Liver (tissue), 9 donors: ENCODE results near the gene IL17RD. TPM values are rescaled to one million over a fixed set of nuclear protein-coding genes. Genes with fewer than 3 reads are reported as not detected.

Source experiments
- DNase-seq: peaks from one replicate; pipeline ENCODE4 v3.0.0-alpha.2; 2017; ENCODE audit warnings: low spot score
- H3K27ac ChIP-seq, 2 donors: one replicate each; pipeline ENCODE4 v1.7.0; 2013; ENCODE audit warnings: inconsistent platforms in 2 of 2, low read length in 2 of 2, control low read depth in 1 of 2, low read depth in 1 of 2, mild to moderate bottlenecking in 1 of 2
- H3K27me3 ChIP-seq, 4 donors: one replicate each; pipeline versions ENCODE4 v1.6.1 to v1.7.0; 2013; ENCODE audit warnings: low read length in 3 of 4, inconsistent platforms in 1 of 4, mild to moderate bottlenecking in 1 of 4, moderate library complexity in 1 of 4; ENCODE audit not compliant: control insufficient read depth in 4 of 4, insufficient read depth in 4 of 4
- H3K36me3 ChIP-seq, 4 donors: one replicate each; pipeline versions ENCODE4 v1.6.1 to v1.7.0; 2013; ENCODE audit warnings: low read length in 3 of 4, mild to moderate bottlenecking in 3 of 4, low read depth in 1 of 4, moderate library complexity in 1 of 4; ENCODE audit not compliant: control insufficient read depth in 4 of 4, insufficient read depth in 3 of 4
- H3K4me1 ChIP-seq, 4 donors: one replicate each; pipeline versions ENCODE4 v1.6.1 to v1.7.0; 2013; ENCODE audit warnings: low read length in 3 of 4, mild to moderate bottlenecking in 3 of 4, moderate library complexity in 1 of 4; ENCODE audit not compliant: control insufficient read depth in 4 of 4, insufficient read depth in 4 of 4
- H3K4me3 ChIP-seq, 3 donors: one replicate each; pipeline versions ENCODE4 v1.6.1 to v1.7.0; 2013; ENCODE audit warnings: low read length in 3 of 3, control low read depth in 1 of 3, low read depth in 1 of 3, mild to moderate bottlenecking in 1 of 3
- H3K9ac ChIP-seq, 2 donors: one replicate each; pipeline ENCODE4 v1.7.0; 2013; ENCODE audit warnings: low read length in 2 of 2, mild to moderate bottlenecking in 2 of 2, moderate library complexity in 2 of 2, control low read depth in 1 of 2, low read depth in 1 of 2
- H3K9me3 ChIP-seq, 4 donors: one replicate each; pipeline versions ENCODE4 v1.6.1 to v1.7.0; 2013; ENCODE audit warnings: low read length in 3 of 4; ENCODE audit not compliant: control insufficient read depth in 4 of 4
- ATF3 ChIP-seq: IDR thresholded peaks from 2 replicates; pipeline ENCODE4 v1.6.1; 2016; ENCODE audit warnings: antibody characterized with exemption
- CTCF ChIP-seq: fragments of 150-350 bp; IDR thresholded peaks from 2 replicates; pipeline ENCODE4 v1.5.1; 2017; ENCODE audit warnings: improper control_type of control experiment, low read depth, low read length; ENCODE audit not compliant: missing input control
- EGR1 ChIP-seq, 2 donors: IDR thresholded peaks; 2 replicates each; pipeline ENCODE4 v1.6.1; 2016 to 2018; ENCODE audit warnings: antibody characterized with exemption in 2 of 2, low read depth in 2 of 2
- FOXA1 ChIP-seq: IDR thresholded peaks from 2 replicates; pipeline ENCODE4 v1.6.1; 2016; ENCODE audit warnings: antibody characterized with exemption
- FOXA2 ChIP-seq: IDR thresholded peaks from 2 replicates; pipeline ENCODE4 v1.6.1; 2016; ENCODE audit warnings: antibody characterized with exemption
- GABPA ChIP-seq, 2 donors: IDR thresholded peaks in 1 of 2; conservative IDR thresholded peaks in 1 of 2; 2 replicates each; pipeline ENCODE4 v1.6.1; 2016; ENCODE audit warnings: antibody characterized with exemption in 2 of 2, mild to moderate bottlenecking in 1 of 2, moderate library complexity in 1 of 2
- HNF4A ChIP-seq, 2 donors: conservative IDR thresholded peaks; 2 replicates each; pipeline ENCODE4 v1.6.1; 2016; ENCODE audit warnings: antibody characterized with exemption in 2 of 2, mild to moderate bottlenecking in 2 of 2
- HNF4G ChIP-seq: IDR thresholded peaks from 2 replicates; pipeline ENCODE4 v1.6.1; 2016; ENCODE audit warnings: antibody characterized with exemption
- JUND ChIP-seq, 2 donors: IDR thresholded peaks; 2 replicates each; pipeline ENCODE4 v1.6.1; 2016; ENCODE audit warnings: antibody characterized with exemption in 2 of 2
- MAX ChIP-seq: IDR thresholded peaks from 2 replicates; pipeline ENCODE4 v1.6.1; 2016; ENCODE audit warnings: antibody characterized with exemption
- NR2F2 ChIP-seq: IDR thresholded peaks from 2 replicates; pipeline ENCODE4 v1.6.1; 2016; ENCODE audit warnings: antibody characterized with exemption
- RAD21 ChIP-seq, 2 donors: IDR thresholded peaks; 2 replicates each; pipeline ENCODE4 v1.6.1; 2016; ENCODE audit warnings: antibody characterized with exemption in 2 of 2, mild to moderate bottlenecking in 2 of 2
- REST ChIP-seq: IDR thresholded peaks from 2 replicates; pipeline ENCODE4 v1.6.1; 2016; ENCODE audit warnings: antibody characterized with exemption, mild to moderate bottlenecking
- RXRA ChIP-seq, 2 donors: IDR thresholded peaks; 2 replicates each; pipeline ENCODE4 v1.6.1; 2017 to 2018; ENCODE audit warnings: antibody characterized with exemption in 2 of 2, mild to moderate bottlenecking in 1 of 2
- SP1 ChIP-seq: IDR thresholded peaks from 2 replicates; pipeline ENCODE4 v1.6.1; 2018; ENCODE audit warnings: antibody characterized with exemption, mild to moderate bottlenecking
- TAF1 ChIP-seq: conservative IDR thresholded peaks from 2 replicates; pipeline ENCODE4 v1.6.1; 2016; ENCODE audit warnings: antibody characterized with exemption, mild to moderate bottlenecking
- YY1 ChIP-seq: IDR thresholded peaks from 2 replicates; pipeline ENCODE4 v1.6.1; 2016; ENCODE audit warnings: antibody characterized with exemption, mild to moderate bottlenecking
- ZBTB33 ChIP-seq: IDR thresholded peaks from 2 replicates; pipeline ENCODE4 v1.6.1; 2016; ENCODE audit warnings: antibody characterized with exemption
- WGBS: extraction: QIAGEN DNeasy Blood & Tissue Kit; methylation state at CpG from one replicate; pipeline ENCODE4 v1.1.7; 2013; 5-methylcytosine and 5-hydroxymethylcytosine counted together
- polyA plus RNA-seq, 2 donors: library from polyadenylated mRNA; stranded (reverse) in 1 of 2; unstranded in 1 of 2; fragments of 200-250 nt in 1 of 2; fragments of >200 nt in 1 of 2; fragmentation: Nextera tagmentation in 1 of 2; extraction: Ambion mirVana in 1 of 2; gene quantifications; one replicate each; pipeline versions ENCODE4 v1.2.1 to v1.2.3, GENCODE V29; 2013 to 2015
- total RNA-seq, 2 donors: library from RNA; depleted of rRNA; stranded (reverse); fragments of >200 nt; gene quantifications; one replicate each; pipeline ENCODE4 v1.2.3, GENCODE V29; 2014
- donor health status: healthy.
- donor health status: healthy.
- donor health status: healthy.
- donor health status: healthy.
- donor health status: healthy.

IL17RD gene
- total and polyA plus RNA-seq, 4 donors: 0.09 to 0.67 (median 0.32) TPM

- Histone ChIP-seq H3K4me3 (no peak overlapping the region), H3K27ac (no peak overlapping the region)
- 87% methylated on average over 4 of the region's 4 CpGs for WGBS
These were observed 70.6 kb downstream of the IL17RD start for GRCh38 chr3:57094575-57094974.

More at GRCh38 chr3:57094575-57094974, 70.6 kb downstream of the IL17RD start:
- no peaks in the 10 kb centered on the region for H3K36me3 ChIP-seq
- DNase-seq: no peak
- H3K9ac ChIP-seq: no peak overlapping the region
- TF ChIP-seq REST: no peak
- TF ChIP-seq EGR1 (IDR thresholded peaks at IDR 0.05; ENCODE audit: low read depth in 2 of 2): no peak
- TF ChIP-seq FOXA1: no peak
- no peak for TF ChIP-seq FOXA2
- TF ChIP-seq CTCF: no peak
- TF ChIP-seq SP1: no peak
- no peak for TF ChIP-seq YY1
- TF ChIP-seq TAF1: no peak
- TF ChIP-seq NR2F2: no peak
- TF ChIP-seq RAD21 (IDR thresholded peaks at IDR 0.05): no peak
- no peak for TF ChIP-seq JUND (IDR thresholded peaks at IDR 0.05)
- no peak for TF ChIP-seq MAX
- no peak for TF ChIP-seq GABPA (IDR thresholded peaks at IDR 0.05 in 1 of 2, conservative IDR thresholded peaks at IDR 0.05 in 1 of 2)
- no peak for TF ChIP-seq ZBTB33
- no peak for TF ChIP-seq ATF3
- no peak for TF ChIP-seq RXRA (IDR thresholded peaks at IDR 0.05)
- TF ChIP-seq HNF4G: no peak
- no peak for TF ChIP-seq HNF4A (conservative IDR thresholded peaks at IDR 0.05)
- no peaks in the 10 kb centered on the region for H3K27me3 ChIP-seq
- no peaks in the 10 kb centered on the region for H3K4me1 ChIP-seq
- no peaks in the 10 kb centered on the region for H3K9me3 ChIP-seq
